ENCODE measurements around the gene HK3.

Gene HK3

DNA sequence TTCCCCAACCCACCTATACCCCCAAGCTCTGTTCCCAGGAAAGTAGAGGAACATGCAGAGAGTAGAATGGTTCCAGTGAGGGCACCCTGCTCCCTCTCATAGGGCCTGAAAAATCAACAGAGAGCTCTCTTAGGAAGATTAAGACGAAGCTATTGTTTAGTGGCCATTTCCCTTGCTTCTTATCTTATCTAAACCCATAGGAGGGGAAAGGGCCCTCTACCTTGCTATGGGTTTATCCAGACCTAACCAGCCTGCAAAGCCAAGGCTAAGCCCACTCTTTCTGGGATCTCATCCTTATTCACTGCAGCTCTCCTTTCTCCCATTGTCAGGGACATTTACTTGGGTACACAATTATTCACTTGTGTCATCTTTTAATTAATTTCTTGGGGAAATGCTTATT, 39.3 kb upstream of the HK3 start:
- TF ChIP-seq, protein P1, sequence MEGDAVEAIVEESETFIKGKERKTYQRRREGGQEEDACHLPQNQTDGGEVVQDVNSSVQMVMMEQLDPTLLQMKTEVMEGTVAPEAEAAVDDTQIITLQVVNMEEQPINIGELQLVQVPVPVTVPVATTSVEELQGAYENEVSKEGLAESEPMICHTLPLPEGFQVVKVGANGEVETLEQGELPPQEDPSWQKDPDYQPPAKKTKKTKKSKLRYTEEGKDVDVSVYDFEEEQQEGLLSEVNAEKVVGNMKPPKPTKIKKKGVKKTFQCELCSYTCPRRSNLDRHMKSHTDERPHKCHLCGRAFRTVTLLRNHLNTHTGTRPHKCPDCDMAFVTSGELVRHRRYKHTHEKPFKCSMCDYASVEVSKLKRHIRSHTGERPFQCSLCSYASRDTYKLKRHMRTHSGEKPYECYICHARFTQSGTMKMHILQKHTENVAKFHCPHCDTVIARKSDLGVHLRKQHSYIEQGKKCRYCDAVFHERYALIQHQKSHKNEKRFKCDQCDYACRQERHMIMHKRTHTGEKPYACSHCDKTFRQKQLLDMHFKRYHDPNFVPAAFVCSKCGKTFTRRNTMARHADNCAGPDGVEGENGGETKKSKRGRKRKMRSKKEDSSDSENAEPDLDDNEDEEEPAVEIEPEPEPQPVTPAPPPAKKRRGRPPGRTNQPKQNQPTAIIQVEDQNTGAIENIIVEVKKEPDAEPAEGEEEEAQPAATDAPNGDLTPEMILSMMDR (IDR thresholded peaks at IDR 0.05; ENCODE audit: control insufficient read depth, insufficient read depth, low read depth, low read length, missing control alignments): no peak
- H3K4me3 ChIP-seq (ENCODE audit: control insufficient read depth, low read depth, low read length): no peak overlapping the region
- no peak for DNase-seq (ENCODE audit: low read depth)

DNA sequence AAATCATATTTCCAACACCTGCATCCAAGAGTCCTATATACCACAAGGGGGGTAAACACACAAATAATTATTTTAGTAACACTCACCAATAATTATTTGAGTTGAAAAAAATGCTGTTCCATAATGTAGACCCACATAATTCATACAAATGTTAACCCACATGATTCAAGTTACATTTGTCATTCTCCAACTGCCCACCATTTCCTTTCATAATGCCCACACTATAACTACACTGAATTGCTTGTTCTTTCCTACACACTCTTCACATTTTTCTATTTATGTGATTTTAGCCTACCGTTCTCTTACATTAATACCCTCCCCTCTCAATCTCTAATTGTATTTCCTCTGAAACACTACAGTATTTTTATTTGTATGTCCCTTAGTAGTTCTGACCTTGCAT, 35.9 kb upstream of the HK3 start:
- DNase-seq (ENCODE audit: low read depth): no peak
- no peak overlapping the region for H3K4me3 ChIP-seq (ENCODE audit: control insufficient read depth, low read depth, low read length)
- TF ChIP-seq, protein P1 (IDR thresholded peaks at IDR 0.05; ENCODE audit: control insufficient read depth, insufficient read depth, low read depth, low read length, missing control alignments): no peak

DNA sequence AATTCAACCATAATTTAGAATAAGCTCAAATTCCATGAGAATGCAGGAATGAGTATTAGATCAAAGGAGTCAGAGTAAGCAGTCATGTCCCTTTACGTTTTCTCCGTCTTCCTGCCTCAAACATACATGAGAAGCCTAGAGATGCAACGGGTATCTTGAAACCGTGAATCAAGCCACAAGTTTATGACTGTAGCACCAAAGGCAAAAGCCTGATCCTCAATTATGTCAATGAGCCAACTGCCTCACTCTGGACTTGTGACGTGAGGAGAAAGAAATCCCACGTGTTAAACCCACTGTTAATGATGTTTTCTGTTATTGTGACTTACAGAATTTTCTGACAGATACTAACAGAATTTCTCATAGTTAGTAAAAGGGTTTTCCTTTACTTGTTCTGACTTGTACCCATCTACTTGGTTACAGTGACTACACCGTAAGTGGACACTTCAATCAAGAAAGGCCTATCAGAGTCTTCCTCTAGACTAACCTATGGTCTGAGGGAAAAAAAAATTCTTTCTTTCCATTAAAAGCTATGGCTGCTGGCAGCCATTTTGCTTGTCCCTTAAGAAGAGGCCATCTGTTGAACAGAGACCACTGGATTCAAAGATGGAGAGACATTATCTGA, 35.3 kb upstream of the HK3 start:
- no peak for DNase-seq (ENCODE audit: low read depth)
- H3K4me3 ChIP-seq (ENCODE audit: control insufficient read depth, low read depth, low read length): no peak overlapping the region
- TF ChIP-seq, protein P1 (IDR thresholded peaks at IDR 0.05; ENCODE audit: control insufficient read depth, insufficient read depth, low read depth, low read length, missing control alignments): no peak

DNA sequence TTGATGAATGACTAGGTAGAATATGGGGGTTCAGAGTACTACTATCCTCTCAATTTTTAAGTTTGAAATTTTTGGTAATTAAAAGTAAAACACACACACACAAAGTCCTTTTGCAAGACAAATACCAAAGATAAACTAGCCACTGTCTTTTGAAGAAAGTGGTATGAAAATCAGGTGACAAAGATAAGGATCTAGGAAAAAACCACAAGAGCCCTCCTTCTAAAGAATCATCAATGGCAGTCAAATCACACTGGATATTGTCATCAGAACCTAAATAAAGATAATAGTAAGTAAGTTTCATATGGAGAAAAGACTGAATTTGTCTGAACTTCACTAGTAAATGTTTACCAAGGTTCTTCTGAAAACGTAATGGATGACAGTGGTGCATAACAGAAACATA, 30.5 kb upstream of the HK3 start:
- TF ChIP-seq, protein P1 (IDR thresholded peaks at IDR 0.05; ENCODE audit: control insufficient read depth, insufficient read depth, low read depth, low read length, missing control alignments): no peak
- DNase-seq (ENCODE audit: low read depth): no peak
- H3K4me3 ChIP-seq (ENCODE audit: control insufficient read depth, low read depth, low read length): no peak overlapping the region

DNA sequence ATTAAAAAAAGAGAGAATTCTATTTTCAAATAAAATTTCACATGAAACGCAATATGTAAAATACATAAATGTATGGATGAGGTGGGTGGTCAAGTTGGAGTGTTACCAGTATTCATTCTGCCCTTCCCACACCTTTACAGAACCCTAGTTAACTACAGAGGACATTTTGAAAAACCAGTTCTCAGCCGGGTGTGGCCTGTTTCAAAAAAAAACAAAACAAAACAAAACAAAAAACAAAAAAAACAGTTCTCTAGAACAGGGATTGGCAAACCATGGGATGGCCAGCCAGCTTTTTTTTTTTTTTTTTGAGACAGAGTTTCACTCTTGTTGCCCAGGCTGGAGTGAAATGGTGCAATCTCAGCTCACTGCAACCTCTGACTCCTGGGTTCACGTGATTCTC, 28.4 kb upstream of the HK3 start:
- no peak overlapping the region for H3K4me3 ChIP-seq (ENCODE audit: control insufficient read depth, low read depth, low read length)
- DNase-seq (ENCODE audit: low read depth): no peak
- TF ChIP-seq, protein P1 (IDR thresholded peaks at IDR 0.05; ENCODE audit: control insufficient read depth, insufficient read depth, low read depth, low read length, missing control alignments): no peak

DNA sequence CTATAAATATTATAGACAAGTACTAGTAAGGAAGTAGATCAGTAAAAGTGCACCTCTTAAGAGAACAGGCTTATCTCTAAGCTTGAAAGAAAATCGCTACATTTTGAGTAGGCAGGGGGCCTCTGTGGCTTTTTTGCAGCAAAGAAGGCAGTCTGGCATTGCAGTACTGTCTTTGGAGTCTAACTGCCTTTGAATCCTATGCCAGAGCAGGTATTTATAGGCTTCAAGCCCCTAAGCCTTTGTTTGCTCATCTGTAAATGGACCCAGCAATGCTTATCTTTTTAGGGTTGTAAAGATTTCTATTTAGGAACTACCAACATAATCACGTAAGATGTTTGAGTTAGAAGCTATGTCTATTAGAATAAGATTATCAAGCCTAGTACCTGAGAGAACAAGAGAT, 23.7 kb upstream of the HK3 start:
- DNase-seq (ENCODE audit: low read depth): no peak

More for the DNA sequence above, 23.7 kb upstream of the HK3 start:
- TF ChIP-seq, protein P1 (IDR thresholded peaks at IDR 0.05; ENCODE audit: control insufficient read depth, insufficient read depth, low read depth, low read length, missing control alignments): no peak
- no peak overlapping the region for H3K4me3 ChIP-seq (ENCODE audit: control insufficient read depth, low read depth, low read length)
